Skeletal muscle tissue (tissue), 4 donors: ENCODE measurements around the gene NECTIN1. TPM values are rescaled to one million over a fixed set of nuclear protein-coding genes. Genes with fewer than 3 reads are reported as not detected.
"Not testable (repeated sequence)": the region's sequence is repeated elsewhere in the genome, so short reads cannot be mapped to it uniquely, and the experiment has no call there.

Source experiments
- H3K27ac ChIP-seq: one replicate; pipeline ENCODE4 v1.7.0; 2013; ENCODE audit warnings: mild to moderate bottlenecking, low read depth, low read length, inconsistent platforms
- H3K27me3 ChIP-seq, 3 donors: one replicate each; pipeline ENCODE4 v1.7.0; 2013; ENCODE audit warnings: low read length in 3 of 3; ENCODE audit not compliant: control insufficient read depth in 3 of 3, insufficient read depth in 3 of 3
- H3K36me3 ChIP-seq, 3 donors: one replicate each; pipeline ENCODE4 v1.7.0; 2013; ENCODE audit warnings: low read length in 3 of 3; ENCODE audit not compliant: control insufficient read depth in 3 of 3, insufficient read depth in 3 of 3
- H3K4me1 ChIP-seq, 3 donors: one replicate each; pipeline ENCODE4 v1.7.0; 2013; ENCODE audit warnings: low read length in 3 of 3, mild to moderate bottlenecking in 3 of 3; ENCODE audit not compliant: control insufficient read depth in 3 of 3, insufficient read depth in 3 of 3
- H3K4me3 ChIP-seq, 3 donors: one replicate each; pipeline ENCODE4 v1.7.0; 2013; ENCODE audit warnings: low read length in 3 of 3
- H3K9ac ChIP-seq, 3 donors: one replicate each; pipeline ENCODE4 v1.7.0; 2013; ENCODE audit warnings: low read length in 3 of 3, mild to moderate bottlenecking in 3 of 3, moderate library complexity in 2 of 3, low read depth in 1 of 3
- H3K9me3 ChIP-seq, 3 donors: one replicate each; pipeline ENCODE4 v1.7.0; 2013; ENCODE audit warnings: low read length in 3 of 3; ENCODE audit not compliant: control insufficient read depth in 3 of 3
- total RNA-seq: library from RNA; depleted of rRNA; stranded (reverse); fragments of >200 nt; gene quantifications from one replicate; pipeline ENCODE4 v1.2.3, GENCODE V29; 2014
- donor health status: Osteomylitis.

Gene NECTIN1
- total RNA-seq, 1 donor from 2014 or later: 4.2 TPM

DNA sequence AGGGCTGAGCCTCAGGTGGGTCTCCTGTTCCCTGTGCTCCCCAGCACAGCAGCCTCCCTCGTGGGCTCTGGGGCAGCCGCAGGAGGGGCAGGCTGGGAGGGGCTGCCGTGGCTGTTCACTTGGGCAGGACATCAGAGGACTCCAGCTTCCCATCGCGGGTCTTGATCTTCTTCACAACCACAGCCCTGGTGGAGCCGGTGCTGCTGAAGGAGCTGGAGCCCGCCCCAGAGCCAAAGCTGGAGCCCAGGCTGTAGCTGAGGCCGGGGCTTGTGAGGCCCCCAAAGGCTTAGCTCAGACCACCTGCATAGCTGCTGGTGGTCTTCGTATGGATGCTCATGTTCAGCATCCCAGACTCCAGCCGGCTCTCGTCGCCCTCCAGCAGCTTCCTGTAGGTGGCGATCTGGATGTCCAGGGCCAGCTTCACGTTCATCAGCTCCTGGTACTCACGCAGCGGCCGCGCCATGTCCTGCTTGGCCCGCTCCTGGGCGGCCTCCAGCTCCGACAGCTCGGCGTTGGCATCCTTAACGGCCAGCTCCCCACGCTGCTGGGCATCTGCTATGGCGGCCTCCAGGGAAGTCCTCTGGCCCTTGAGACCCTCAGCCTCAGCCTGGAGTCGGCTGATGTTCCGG lies 126.1 kb downstream of the NECTIN1 start:
- Histone ChIP-seq H3K9ac (no peak overlapping the region), H3K9me3 (no peaks in the 10 kb centered on the region), H3K36me3 (no peaks in the 10 kb centered on the region), H3K27me3 (peaks cover 5 to 31% (median 9%) of the 10 kb centered on the region in 3 donors), H3K4me3 (no peak overlapping the region), H3K27ac (no peak overlapping the region), H3K4me1 (no peaks in the 10 kb centered on the region)

DNA sequence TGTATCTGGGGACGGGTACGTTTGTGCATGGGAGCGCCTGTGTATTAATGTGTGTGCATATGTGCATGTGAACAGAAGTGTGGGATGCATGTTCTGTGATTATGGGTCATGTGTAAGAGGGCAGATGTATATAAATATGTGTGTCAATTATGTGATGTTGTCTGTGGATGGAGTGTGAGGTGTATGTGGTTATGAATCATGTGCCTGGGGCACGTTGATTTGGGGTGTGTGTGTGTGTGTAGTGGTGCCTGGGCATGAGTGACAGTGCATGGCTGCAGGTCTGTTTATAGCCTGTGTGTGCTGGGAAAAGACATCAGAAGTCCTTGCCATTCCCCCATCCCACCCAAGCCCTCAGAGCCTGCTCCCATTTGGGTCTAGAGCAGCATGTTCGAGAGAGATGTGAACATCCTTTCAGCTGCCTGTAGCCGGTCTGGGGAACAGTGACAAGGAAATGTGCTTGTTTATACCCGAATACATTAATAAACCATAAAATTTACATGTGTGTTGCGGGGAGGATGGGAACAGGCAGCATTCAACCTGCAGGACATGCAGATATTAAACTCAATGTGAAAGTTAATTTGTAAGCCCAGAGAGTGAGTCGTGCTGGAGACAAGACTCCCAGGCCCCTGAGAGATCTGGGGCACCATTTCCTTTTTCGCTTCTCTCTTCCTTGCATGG lies 129.0 kb downstream of the NECTIN1 start:
- Histone ChIP-seq H3K4me3 (no peak overlapping the region), H3K9me3 (no peaks in the 10 kb centered on the region), H3K4me1 (no peaks in the 10 kb centered on the region), H3K27ac (no peak overlapping the region), H3K36me3 (no peaks in the 10 kb centered on the region), H3K27me3 (peaks cover 5 to 22% (median 9%) of the 10 kb centered on the region in 3 donors), H3K9ac (no peak overlapping the region)

DNA sequence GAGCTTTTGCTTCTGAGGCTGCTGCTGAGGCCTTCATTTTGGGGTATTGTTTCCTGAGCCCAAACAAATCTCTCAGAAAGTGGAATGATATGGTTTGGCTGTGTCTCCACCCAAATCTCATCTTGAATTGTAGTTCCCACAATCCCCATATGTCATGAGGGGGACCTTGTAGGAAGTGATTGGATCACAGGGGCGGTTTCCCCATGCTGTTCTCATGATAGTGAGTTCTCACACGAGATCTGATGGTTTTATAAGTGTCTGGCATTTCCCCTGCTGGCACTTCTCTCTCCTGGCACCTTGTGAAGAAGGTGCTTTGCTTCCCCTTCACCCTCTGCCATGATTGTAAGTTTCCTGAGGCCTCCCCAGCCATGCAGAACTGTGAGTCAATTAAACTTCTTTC lies 133.1 kb downstream of the NECTIN1 start:
- H3K9me3 ChIP-seq, H3K36me3 ChIP-seq, H3K27me3 ChIP-seq, H3K27ac ChIP-seq, H3K9ac ChIP-seq, H3K4me1 ChIP-seq, H3K4me3 ChIP-seq: not testable (repeated sequence)

DNA sequence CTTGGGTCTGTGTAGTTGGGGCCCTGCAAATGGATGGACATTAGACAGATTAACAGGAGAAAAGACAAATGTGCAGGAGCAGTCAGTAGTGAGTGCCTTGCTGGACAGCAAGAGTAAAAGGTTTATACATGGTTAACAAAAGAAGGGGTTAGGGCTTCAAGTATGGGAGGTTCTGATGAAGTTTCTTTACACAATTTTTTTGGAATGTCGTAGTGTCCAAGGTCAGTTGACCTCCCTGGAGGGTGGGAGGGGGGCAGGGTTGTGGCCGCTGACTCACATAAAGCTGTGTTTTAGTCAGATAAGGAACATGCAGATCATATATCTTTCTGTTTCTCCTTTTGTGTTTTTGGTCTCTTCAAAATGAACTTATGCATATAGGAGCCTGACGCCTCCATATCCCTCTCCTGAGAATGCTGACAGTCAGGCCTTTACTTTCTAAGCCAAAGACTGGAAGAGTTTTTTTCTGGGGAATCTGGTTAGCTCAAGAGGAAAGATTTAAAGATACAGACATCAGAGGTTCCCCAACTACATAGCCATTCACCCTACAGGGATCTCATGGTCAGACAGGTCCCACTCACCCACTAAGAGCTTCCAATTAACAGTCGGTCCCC lies 134.3 kb downstream of the NECTIN1 start:
- Histone ChIP-seq H3K36me3 (no peaks in the 10 kb centered on the region), H3K9ac (no peak overlapping the region), H3K4me1 (no peaks in the 10 kb centered on the region), H3K27ac (no peak overlapping the region), H3K9me3 (no peaks in the 10 kb centered on the region), H3K4me3 (no peak overlapping the region), H3K27me3 (no peaks in the 10 kb centered on the region)

DNA sequence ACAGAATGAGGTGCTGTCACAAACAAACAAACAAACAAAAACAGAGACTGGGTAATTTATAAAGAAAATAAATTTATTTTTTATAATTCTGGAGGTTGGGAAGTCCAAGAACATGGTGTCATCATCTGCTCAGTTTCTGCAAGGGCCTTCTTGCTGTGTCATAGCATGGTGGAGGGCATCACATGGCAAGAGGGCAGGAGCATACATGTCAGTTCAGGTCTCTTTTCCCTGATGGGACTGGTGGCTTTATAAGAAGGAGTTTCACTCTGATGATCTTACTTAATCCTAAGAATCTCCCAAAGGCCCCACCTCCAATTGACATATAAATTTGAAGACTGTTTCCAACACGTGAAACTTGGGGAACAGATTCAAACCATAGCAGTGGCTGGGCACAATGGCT lies 135.7 kb downstream of the NECTIN1 start:
- no peaks in the 10 kb centered on the region for H3K27me3 ChIP-seq
- H3K9ac ChIP-seq: no peak overlapping the region
- H3K27ac ChIP-seq: no peak overlapping the region
- no peaks in the 10 kb centered on the region for H3K4me1 ChIP-seq
- H3K36me3 ChIP-seq: no peaks in the 10 kb centered on the region
- no peak overlapping the region for H3K4me3 ChIP-seq
- no peaks in the 10 kb centered on the region for H3K9me3 ChIP-seq

DNA sequence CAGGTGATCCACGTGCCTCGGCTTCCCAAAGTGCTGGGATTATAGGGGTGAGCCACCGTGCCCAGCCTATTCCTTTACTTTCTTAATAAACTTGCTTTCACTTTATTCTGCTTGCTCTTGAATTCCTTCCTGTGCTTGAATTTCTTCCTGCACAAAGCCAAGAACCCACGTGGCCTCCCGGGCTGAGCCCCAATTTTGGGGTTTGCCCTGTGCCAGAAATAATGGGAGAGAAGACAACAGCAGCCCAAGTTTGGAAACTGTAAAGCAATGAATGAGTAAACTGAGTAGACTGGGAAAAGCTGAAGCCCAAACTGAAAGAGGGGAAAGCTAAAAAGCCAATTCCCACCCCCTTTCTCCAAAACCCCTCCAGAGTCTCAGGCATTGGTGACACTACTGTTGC lies 136.4 kb downstream of the NECTIN1 start:
- Histone ChIP-seq H3K27me3 (no peaks in the 10 kb centered on the region), H3K9ac (no peak overlapping the region), H3K36me3 (no peaks in the 10 kb centered on the region), H3K4me3 (no peak overlapping the region), H3K27ac (no peak overlapping the region), H3K9me3 (no peaks in the 10 kb centered on the region), H3K4me1 (no peaks in the 10 kb centered on the region)

DNA sequence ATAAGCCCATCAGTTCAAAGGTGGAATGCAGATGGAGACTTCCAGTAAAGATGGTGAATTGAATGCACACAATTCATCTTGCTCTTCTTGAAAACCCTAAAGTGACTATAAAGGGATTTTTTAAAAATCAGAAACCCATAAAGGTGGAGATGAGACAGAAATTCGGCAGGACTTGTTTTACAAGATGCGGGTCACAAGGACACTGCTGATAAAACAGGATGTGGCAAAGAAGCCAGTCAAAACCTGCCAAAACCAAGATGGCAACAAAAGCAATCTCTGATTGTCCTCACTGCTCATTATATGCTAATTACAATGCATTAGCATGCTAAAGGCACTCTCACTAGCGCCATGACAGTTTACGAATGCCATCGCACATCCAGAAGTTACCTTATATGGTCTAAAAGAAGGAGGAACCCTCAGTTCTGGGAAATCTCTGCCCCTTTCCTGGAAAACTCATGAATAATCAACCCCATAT lies 137.1 kb downstream of the NECTIN1 start:
- no peak overlapping the region for H3K27ac ChIP-seq
- H3K36me3 ChIP-seq: no peaks in the 10 kb centered on the region
- H3K4me1 ChIP-seq: no peaks in the 10 kb centered on the region
- no peaks in the 10 kb centered on the region for H3K27me3 ChIP-seq
- H3K4me3 ChIP-seq: no peak overlapping the region
- H3K9ac ChIP-seq: no peak overlapping the region
- H3K9me3 ChIP-seq: no peaks in the 10 kb centered on the region

DNA sequence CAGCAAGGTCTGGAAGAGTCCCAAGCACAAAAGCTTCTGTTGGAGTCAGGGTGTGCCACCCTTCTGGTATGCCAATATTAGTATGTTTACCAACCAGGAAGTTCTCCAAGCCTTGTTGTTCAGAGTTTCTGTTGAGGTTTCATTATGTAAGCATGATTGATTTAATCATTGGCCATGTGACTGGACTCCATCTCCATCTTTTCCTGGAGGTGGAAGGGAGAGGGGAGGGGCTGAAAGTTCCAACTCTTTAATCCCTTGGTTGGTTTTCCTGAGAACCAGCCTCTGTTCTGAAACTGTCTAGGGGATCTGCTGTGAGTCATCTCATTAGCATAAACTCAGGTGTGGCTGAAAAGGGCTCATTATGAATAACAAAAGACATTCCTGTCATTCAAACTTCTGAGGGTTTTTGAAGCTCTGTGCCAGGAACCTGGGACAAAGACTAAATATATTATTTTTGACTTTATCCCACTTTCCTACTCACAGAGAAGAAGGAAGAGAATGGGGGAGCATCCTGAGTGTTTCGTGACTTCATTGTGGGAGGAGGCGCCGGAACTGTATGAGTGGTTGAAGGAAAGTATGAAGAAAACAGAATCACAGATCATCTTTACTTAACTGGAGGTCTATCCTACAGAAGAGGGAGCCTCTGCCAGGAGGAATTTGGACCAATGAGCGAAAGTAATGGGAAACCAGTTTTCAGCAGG lies 138.2 kb downstream of the NECTIN1 start:
- H3K9me3 ChIP-seq: no peaks in the 10 kb centered on the region
- no peak overlapping the region for H3K27ac ChIP-seq
- H3K4me3 ChIP-seq: no peak overlapping the region
- H3K4me1 ChIP-seq: no peaks in the 10 kb centered on the region
- H3K27me3 ChIP-seq: peaks cover 0 to 5% (median 2%) of the 10 kb centered on the region in 3 donors
- H3K9ac ChIP-seq: no peak overlapping the region
- H3K36me3 ChIP-seq: no peaks in the 10 kb centered on the region

DNA sequence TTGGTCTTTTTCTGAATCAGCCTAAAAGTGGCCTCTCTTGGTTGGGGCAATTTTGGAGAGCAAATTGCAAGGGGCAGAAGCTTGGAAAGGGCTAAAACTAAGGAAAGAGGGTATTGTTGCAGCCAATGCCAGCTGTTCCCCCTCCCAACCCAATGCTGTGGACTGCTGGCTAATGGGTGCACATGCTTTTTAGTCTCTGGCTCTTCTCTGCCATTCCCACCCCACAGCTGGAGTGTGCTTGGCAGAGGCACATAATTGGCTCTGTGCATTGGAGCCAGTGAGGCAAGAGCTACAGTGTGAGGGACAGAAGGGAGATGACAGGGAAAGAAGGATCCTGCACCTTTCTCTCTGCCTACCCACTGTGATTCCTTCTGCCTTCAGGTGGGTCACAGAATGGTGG lies 140.0 kb downstream of the NECTIN1 start:
- Histone ChIP-seq H3K4me3 (no peak overlapping the region), H3K27ac (no peak overlapping the region), H3K4me1 (peaks cover 7 to 11% (median 11%) of the 10 kb centered on the region in 3 donors), H3K9me3 (no peaks in the 10 kb centered on the region), H3K27me3 (peaks cover 6 to 20% (median 17%) of the 10 kb centered on the region in 3 donors), H3K36me3 (no peaks in the 10 kb centered on the region), H3K9ac (no peak overlapping the region)
